Osteocyte (in vitro differentiated cells): ENCODE data around the gene EDEM1. TPM values are rescaled to one million over a fixed set of nuclear protein-coding genes. Genes with fewer than 3 reads are reported as not detected.

ENCODE experiments used
- DNase-seq: peaks from one replicate; pipeline ENCODE4 v3.0.0; 2021; ENCODE audit warnings: mixed read lengths; ENCODE audit not compliant: unreplicated experiment; ENCODE audit errors: extremely low spot score
- H3K27ac Mint-ChIP-seq: one replicate; pipeline ENCODE4 v1.8.0; 2021; ENCODE audit warnings: mild to moderate bottlenecking, mixed read lengths; ENCODE audit not compliant: unreplicated experiment
- H3K27me3 Mint-ChIP-seq: one replicate; pipeline ENCODE4 v1.8.0; 2021; ENCODE audit warnings: mixed read lengths; ENCODE audit not compliant: unreplicated experiment
- H3K36me3 Mint-ChIP-seq: one replicate; pipeline ENCODE4 v1.8.0; 2021; ENCODE audit warnings: mixed read lengths; ENCODE audit not compliant: unreplicated experiment
- H3K4me1 Mint-ChIP-seq: one replicate; pipeline ENCODE4 v1.8.0; 2021; ENCODE audit warnings: mixed read lengths; ENCODE audit not compliant: unreplicated experiment
- H3K4me3 Mint-ChIP-seq: one replicate; pipeline ENCODE4 v1.8.0; 2021; ENCODE audit warnings: mild to moderate bottlenecking, moderate library complexity, mixed read lengths; ENCODE audit not compliant: unreplicated experiment
- H3K9me3 Mint-ChIP-seq: one replicate; pipeline ENCODE4 v1.8.0; 2021; ENCODE audit warnings: mixed read lengths; ENCODE audit not compliant: unreplicated experiment
- CTCF ChIP-seq: fragments of 200-600 bp; sonication (generic); IDR thresholded peaks from 2 replicates; pipeline ENCODE4 v1.5.0; 2021; ENCODE audit warnings: antibody characterized with exemption, mild to moderate bottlenecking, moderate library complexity
- total RNA-seq: library from RNA; stranded (reverse); gene quantifications from 2 replicates; pipeline ENCODE4 v1.2.1, GENCODE V29; 2021

EDEM1 gene
- total RNA-seq, 1 donor from 2014 or later, result 45.9 TPM

- no peak for DNase-seq
- Mint-ChIP-seq H3K27me3 (no peaks in the 10 kb centered on the region), H3K27ac (no peak overlapping the region), H3K4me3 (no peak overlapping the region), H3K36me3 (peaks cover 16% of the 10 kb centered on the region), H3K4me1 (peaks cover 37% of the 10 kb centered on the region), H3K9me3 (peaks cover 7% of the 10 kb centered on the region)
- TF ChIP-seq CTCF, result no peak
These were observed 35.9 kb upstream of the EDEM1 start for GRCh38 chr3:5151586-5151985.

DNA sequence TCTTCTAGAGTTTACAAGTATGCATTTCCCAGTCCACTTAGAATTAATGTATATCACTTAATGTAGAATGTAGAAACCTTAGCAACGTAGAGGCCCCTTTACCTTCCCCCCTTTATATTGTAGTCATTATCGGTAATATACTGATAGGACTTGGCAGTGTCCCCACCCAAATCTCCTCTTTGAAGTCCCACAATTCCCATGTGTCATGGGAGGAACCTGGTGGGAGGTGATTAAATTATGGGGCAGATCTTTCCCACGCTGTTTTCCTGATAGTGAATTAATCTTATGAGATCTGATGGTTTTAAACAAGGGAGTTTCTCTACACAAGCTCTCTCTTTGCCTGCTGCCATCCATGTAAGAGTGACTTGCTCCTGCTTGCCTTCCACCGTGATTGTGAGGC lies 34.4 kb upstream of the EDEM1 start:
- Mint-ChIP-seq H3K27me3 (no peaks in the 10 kb centered on the region), H3K27ac (no peak overlapping the region), H3K9me3 (no peaks in the 10 kb centered on the region), H3K4me3 (no peak overlapping the region), H3K4me1 (peaks cover 40% of the 10 kb centered on the region), H3K36me3 (peaks cover 9% of the 10 kb centered on the region)
- DNase-seq, result no peak
- TF ChIP-seq CTCF, result no peak

- peaks cover 9% of the 10 kb centered on the region for H3K36me3 Mint-ChIP-seq
- H3K4me1 Mint-ChIP-seq, result peaks cover 37% of the 10 kb centered on the region
- no peaks in the 10 kb centered on the region for H3K27me3 Mint-ChIP-seq
- H3K9me3 Mint-ChIP-seq, result no peaks in the 10 kb centered on the region
- no peak for TF ChIP-seq CTCF
- H3K4me3 Mint-ChIP-seq, result no peak overlapping the region
- no peak overlapping the region for H3K27ac Mint-ChIP-seq
- DNase-seq, result no peak
These were observed 32.3 kb upstream of the EDEM1 start for GRCh38 chr3:5155241-5155640.

- Mint-ChIP-seq H3K27me3 (no peaks in the 10 kb centered on the region), H3K36me3 (peaks cover 2% of the 10 kb centered on the region), H3K4me1 (peaks cover 54% of the 10 kb centered on the region), H3K4me3 (no peak overlapping the region), H3K27ac (peak overlapping the region; percentile 14), H3K9me3 (no peaks in the 10 kb centered on the region)
- TF ChIP-seq CTCF, result no peak
- no peak for DNase-seq
These were observed 27.2 kb upstream of the EDEM1 start for GRCh38 chr3:5160321-5160720.

GRCh38 chr3:5160940-5161858 lies 26.3 kb upstream of the EDEM1 start:
- peak overlapping the region; percentile 32 for H3K27ac Mint-ChIP-seq
- no peak overlapping the region for H3K4me3 Mint-ChIP-seq
- H3K36me3 Mint-ChIP-seq, result peaks cover 1% of the 10 kb centered on the region
- no peaks in the 10 kb centered on the region for H3K9me3 Mint-ChIP-seq
- H3K4me1 Mint-ChIP-seq, result peaks cover 49% of the 10 kb centered on the region
- TF ChIP-seq CTCF, result no peak
- DNase-seq, result no peak
- no peaks in the 10 kb centered on the region for H3K27me3 Mint-ChIP-seq
